ENCODE measurements around the gene SMIM10L2A.
"Not testable (repeated sequence)": the region's sequence is repeated elsewhere in the genome, so short reads cannot be mapped to it uniquely, and the experiment has no call there.

The SMIM10L2A gene

GRCh38 chrX:135422810-135423168 lies 1.0 kb downstream of the SMIM10L2A start:
- DNase-seq (ENCODE audit: low read depth in 1 of 2, low spot score in 1 of 2): not testable (repeated sequence)

- DNase-seq (ENCODE audit: low read depth in 1 of 2, low spot score in 1 of 2): not testable (repeated sequence)
Measured at GRCh38 chrX:135423173-135423864, 1.6 kb downstream of the SMIM10L2A start.

- DNase-seq (ENCODE audit: low read depth in 1 of 2, low spot score in 1 of 2): no peak
Measured at GRCh38 chrX:135424469-135424868, 2.7 kb downstream of the SMIM10L2A start.

- no peak for DNase-seq (ENCODE audit: low read depth in 1 of 2, low spot score in 1 of 2)
Measured at GRCh38 chrX:135425026-135425965, 3.6 kb downstream of the SMIM10L2A start.

GRCh38 chrX:135429429-135429828 lies 7.7 kb downstream of the SMIM10L2A start:
- no peak for DNase-seq (ENCODE audit: low read depth in 1 of 2, low spot score in 1 of 2)

GRCh38 chrX:135431886-135432285 lies 10.1 kb downstream of the SMIM10L2A start:
- no peak for DNase-seq (ENCODE audit: low read depth in 1 of 2, low spot score in 1 of 2)

- DNase-seq (ENCODE audit: low read depth in 1 of 2, low spot score in 1 of 2): no peak
Measured at GRCh38 chrX:135432453-135432852, 10.7 kb downstream of the SMIM10L2A start.

- no peak for DNase-seq (ENCODE audit: low read depth in 1 of 2, low spot score in 1 of 2)
Measured at GRCh38 chrX:135432881-135433521, 11.3 kb downstream of the SMIM10L2A start.

- DNase-seq (ENCODE audit: low read depth in 1 of 2, low spot score in 1 of 2): no peak
Measured at GRCh38 chrX:135433531-135434257, 11.9 kb downstream of the SMIM10L2A start.

- no peak for DNase-seq (ENCODE audit: low read depth in 1 of 2, low spot score in 1 of 2)
Measured at GRCh38 chrX:135434258-135435138, 12.8 kb downstream of the SMIM10L2A start.

GRCh38 chrX:135435139-135435922 lies 13.6 kb downstream of the SMIM10L2A start:
- no peak for DNase-seq (ENCODE audit: low read depth in 1 of 2, low spot score in 1 of 2)

GRCh38 chrX:135435933-135436332 lies 14.2 kb downstream of the SMIM10L2A start:
- no peak for DNase-seq (ENCODE audit: low read depth in 1 of 2, low spot score in 1 of 2)

GRCh38 chrX:135436456-135436855 lies 14.7 kb downstream of the SMIM10L2A start:
- no peak for DNase-seq (ENCODE audit: low read depth in 1 of 2, low spot score in 1 of 2)

GRCh38 chrX:135436966-135437866 lies 15.5 kb downstream of the SMIM10L2A start:
- DNase-seq (ENCODE audit: low read depth in 1 of 2, low spot score in 1 of 2): no peak

- DNase-seq (ENCODE audit: low read depth in 1 of 2, low spot score in 1 of 2): no peak
Measured at GRCh38 chrX:135437867-135438733, 16.4 kb downstream of the SMIM10L2A start.

GRCh38 chrX:135438734-135439043 lies 16.9 kb downstream of the SMIM10L2A start:
- DNase-seq (ENCODE audit: low read depth in 1 of 2, low spot score in 1 of 2): no peak
